Frontal cortex (tissue), 4 donors: ENCODE measurements around the gene ZC3H8. TPM values are rescaled to one million over a fixed set of nuclear protein-coding genes. Genes with fewer than 3 reads are reported as not detected.
"Not testable (repeated sequence)": the region's sequence is repeated elsewhere in the genome, so short reads cannot be mapped to it uniquely, and the experiment has no call there.

ENCODE experiments used
- DNase-seq, 2 donors: peaks; one replicate each; pipeline ENCODE4 v3.0.0; 2012; ENCODE audit warnings: low spot score in 2 of 2
- FAIRE-seq: peaks from 2 replicates; lab custom pipeline; 2012; peaks lifted over from hg19 to GRCh38; lab: Jason Lieb, UNC
- total RNA-seq: library from RNA; depleted of rRNA; stranded (reverse); fragments of >200 nt; gene quantifications from one replicate; pipeline ENCODE4 v1.2.3, GENCODE V29; 2014
- donor health status: control.
- donor health status: control.
- donor health status: control.

The ZC3H8 gene
- total RNA-seq, 1 donor from 2014 or later = 19.6 TPM

DNA sequence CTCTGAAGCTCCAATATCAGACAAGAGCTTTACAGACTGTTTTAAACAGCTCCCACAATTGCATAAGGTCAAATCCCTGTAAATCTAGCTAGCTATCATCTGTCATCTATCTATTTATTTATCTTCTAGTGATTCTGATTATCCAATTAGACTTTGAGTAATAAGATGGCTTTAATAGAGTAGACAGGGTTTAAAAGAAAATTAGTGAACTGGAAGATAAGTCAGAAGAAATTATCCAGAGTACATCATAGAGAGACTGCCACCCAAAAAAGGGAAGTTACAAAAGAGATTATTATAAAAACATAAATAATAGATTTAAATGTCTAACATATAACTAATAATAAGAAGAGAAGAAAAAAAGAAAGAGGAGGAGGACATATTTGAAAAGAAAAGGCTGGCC, 8.0 kb upstream of the ZC3H8 start:
- DNase-seq (no peak), FAIRE-seq (no peak)

DNA sequence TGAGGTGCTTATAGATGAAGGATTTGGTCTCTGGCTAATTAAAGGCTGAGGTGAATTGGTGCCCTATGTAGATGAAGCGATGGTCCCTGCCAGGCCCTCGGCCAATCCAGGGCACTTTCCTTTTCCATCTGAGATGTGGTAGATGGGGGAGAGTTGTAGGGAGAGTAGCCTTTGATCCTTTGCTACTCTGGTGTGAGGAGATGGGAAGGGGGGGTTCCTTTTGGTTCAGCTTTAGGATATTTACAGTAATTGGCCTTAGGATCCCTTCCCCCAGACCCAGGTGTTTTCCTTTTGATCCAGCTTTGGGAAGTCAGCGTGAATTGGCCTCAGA, 5.4 kb upstream of the ZC3H8 start:
- FAIRE-seq = no peak
- no peak for DNase-seq

DNA sequence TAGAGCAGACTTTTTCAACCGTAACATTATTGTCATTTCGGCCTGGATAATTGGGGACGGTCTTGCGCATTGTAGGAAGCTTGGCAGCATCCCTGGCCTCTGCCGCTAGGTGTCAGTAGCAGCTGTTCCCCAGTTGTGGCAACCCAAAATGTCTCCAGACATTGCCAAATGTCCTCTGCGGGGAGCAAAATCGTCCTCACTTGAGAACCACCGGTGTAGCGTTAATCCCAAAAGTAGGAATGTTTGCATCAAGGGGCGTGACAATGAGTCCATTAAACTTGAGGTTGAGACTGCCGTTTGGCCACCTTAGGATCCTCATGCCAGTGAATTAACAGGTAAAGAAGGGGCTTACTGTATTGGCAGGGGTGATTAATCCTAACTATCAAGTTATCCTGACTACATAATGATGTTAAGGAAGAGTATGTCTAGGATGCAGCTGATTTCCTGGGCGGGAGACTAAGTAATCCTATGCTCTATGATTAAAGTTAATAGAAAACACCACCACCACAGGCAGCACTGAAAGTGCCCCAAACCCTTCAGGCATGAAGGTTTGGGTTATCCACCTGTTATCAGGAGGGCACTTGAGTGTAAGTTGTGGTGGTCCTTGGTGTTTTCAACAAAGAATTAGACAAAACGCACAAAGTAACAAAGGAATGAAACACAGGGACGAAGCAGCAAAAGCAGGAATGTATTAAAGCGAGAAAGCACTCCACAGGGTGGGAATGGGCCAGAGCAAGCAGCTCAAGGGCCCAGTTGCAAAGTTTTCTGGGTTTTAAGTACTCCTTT, 4.9 kb upstream of the ZC3H8 start:
- DNase-seq = peak in 1 of 2 donors; percentile 50
- FAIRE-seq = no peak

DNA sequence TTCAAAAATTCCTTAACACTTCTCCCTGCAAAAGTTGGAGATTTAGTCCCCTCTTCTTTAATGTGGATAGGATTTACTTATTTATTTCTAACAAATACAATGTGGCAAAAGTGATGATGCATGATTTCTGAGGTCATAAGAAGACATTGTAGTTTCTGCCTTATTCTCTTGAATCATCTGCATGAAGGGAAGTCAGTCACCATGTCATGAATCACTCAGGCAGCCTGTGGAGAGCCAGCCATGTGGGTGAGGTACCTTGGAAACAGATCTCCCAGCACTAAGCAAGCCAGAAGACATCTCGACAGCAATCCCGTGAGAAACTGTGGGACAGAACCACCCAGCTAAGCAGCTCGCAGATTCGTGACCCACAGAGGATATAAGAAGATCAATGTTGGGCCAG, 2.7 kb upstream of the ZC3H8 start:
- FAIRE-seq (no peak), DNase-seq (no peak)

DNA sequence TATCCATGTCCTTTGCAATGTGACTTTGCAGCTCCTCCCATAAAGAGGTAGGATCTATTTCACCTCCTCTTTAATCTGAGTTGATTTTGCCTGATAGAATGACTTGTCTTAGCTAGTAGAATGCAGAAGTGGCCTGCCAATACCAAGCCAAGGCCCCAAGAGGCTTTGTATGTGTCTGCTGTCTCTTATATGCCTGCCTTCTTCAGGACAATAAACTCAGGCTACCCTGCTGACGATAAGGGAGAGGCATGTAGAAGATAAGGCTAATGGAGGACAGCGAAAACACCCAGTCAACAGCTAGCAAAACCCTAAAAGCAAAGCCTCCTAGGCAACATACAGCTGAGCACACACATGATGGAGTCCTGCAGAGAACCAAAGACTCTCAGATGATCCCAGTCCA, 1.8 kb upstream of the ZC3H8 start:
- FAIRE-seq = no peak
- no peak for DNase-seq

DNA sequence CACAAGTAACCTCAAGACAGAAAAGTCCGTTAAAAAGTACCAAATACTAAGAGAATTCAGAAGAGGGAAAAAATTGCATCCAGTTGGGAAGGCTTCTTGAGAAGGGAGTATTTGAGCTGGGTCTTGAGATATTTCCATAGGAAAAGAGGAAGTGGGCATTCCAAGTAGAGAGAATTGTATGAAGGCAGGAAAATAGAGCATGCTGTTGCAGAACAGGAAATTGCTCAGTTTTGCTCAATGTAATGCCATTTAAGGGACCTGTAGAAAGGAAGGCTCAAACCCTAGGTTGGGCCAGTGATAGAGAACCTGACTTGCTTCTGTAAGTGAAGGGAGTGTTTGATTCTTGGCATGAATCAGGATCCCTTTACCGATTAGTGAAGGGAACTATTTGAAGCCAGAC, 1.0 kb upstream of the ZC3H8 start:
- FAIRE-seq (no peak), DNase-seq (no peak)

DNA sequence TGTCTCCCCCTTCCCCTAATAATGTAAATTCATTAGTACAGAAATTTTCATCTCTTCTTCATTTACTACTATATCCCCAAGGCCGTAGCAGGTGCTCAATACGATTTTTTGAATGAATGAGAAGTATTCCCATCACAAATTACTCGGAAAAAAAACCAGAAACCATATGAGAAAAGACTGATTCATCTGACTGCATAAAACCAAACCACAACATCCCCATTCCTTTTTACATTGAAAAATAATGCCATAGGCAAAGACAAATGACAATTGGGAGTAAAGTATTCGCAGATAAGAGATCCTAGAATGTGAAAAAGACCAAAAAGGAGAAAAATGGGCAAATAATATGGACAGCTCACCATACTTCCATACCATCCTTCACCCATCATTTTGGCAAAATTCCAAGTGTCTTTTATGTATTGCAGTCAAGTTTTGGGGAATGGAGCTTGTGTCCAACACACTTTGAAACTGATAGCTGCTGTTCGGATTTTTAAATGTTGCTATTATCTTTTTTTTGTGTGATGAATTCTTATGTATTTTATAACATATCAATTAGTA, 1.5 kb downstream of the ZC3H8 start:
- DNase-seq = no peak
- no peak for FAIRE-seq

DNA sequence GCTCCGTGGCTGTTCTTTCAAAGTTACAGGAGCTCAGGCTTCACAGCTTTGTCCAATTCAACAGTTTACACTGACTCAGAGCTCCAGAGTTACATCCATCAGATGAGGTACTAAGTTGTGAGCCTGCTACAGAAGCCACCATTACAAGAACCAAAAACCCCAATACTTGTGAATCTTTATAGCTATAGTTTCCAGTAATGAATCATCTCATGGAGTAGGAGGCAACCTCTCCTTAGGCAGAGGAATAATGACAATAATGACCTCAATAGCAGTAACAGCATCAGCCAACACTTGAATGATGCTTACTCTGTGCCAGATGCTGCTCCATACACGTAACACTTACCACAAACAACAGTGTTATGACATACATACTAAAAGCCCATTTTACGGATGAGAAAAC, 3.6 kb downstream of the ZC3H8 start:
- FAIRE-seq (no peak), DNase-seq (no peak)

DNA sequence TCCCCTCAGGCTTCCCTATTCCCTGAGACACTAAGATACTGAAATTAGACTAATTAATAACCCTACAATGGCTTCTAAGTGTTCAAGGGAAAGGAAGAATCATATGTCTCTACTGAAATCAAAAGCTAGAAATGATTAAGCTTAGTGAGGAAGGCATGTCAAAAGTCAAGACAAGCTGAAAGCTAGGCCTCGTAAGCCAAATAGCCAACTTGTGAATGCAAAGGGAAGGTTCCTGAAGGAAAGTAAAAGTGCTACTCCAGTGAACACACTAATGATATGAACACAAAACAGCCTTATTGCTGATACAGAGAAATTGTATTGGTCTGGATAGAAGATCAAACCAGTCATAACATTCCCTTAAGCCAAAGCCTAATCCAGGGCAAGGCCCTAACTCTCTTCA, 10.0 kb downstream of the ZC3H8 start:
- FAIRE-seq (no peak), DNase-seq (no peak)

DNA sequence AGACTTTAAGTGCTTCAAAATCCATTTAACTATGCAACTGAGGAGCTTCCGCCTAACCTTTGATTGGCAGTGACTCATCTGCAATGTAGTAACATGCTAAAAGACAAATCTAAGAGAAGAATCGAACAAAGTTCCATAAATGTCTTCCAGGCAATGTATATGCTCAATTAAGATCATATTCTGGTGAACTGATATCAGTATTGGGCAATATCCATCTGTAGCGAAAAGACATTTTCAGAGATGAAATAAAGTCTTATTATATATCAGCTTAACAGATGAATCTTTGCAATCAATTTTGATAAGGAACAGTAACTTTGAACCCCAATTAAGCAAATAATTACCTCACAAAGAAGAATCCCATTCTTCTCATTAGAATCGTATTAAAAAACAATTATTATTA, 11.6 kb downstream of the ZC3H8 start:
- FAIRE-seq (no peak), DNase-seq (no peak)

DNA sequence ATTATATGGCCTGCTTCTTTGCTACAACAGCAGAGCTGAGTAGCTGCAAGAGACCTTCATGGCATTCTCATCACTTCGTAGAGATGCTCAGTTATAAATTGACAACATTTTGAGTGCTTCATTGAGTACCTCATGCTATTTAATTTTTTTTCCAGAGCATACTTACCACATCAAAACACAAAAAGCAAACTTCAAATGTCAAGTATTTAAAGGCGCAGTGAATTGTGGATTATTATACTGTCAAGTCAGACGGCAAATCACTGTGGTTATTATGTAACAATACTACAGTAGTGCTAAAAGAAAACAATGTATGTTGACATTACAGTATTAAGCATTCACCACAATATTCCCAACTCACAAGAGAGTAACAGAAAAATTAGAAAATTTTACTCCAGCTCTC, 12.5 kb downstream of the ZC3H8 start:
- no peak for DNase-seq
- no peak for FAIRE-seq

DNA sequence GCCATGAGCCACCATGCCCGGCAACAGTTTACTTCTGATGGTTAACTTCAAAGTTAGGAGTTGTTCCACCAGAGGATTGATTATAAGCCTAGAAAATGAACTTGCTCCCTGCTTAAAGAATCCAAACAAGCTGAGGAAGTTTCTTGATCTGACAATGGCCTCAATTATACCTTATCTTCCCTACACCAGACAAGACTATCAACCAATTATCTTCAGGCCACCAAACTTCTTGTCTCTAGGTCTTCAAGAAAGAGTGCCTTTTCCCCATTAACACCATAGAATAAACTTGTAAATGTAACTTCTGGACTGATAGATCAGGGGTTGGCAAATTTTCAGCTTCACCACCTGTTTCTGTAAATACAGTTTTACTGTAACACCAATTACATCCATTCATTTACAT, 15.0 kb downstream of the ZC3H8 start:
- DNase-seq (no peak), FAIRE-seq (no peak)

DNA sequence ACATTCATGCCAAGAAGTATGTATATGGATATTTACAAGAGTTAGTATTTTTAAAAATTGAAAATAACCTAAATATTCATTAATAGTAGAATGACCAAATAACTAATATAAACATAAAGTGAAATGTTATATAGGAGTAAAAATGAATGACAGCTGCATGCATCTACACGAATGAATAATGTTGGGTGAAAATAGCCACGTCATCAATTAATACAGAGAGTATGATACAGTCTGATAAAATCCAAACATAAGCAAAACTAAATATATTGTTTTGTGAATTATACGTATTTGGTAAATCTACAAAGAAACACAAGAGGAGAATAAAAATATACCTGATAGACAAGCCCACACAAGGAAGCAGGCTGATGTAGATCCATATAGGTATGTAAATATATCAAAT, 24.5 kb downstream of the ZC3H8 start:
- DNase-seq = no peak
- no peak for FAIRE-seq

DNA sequence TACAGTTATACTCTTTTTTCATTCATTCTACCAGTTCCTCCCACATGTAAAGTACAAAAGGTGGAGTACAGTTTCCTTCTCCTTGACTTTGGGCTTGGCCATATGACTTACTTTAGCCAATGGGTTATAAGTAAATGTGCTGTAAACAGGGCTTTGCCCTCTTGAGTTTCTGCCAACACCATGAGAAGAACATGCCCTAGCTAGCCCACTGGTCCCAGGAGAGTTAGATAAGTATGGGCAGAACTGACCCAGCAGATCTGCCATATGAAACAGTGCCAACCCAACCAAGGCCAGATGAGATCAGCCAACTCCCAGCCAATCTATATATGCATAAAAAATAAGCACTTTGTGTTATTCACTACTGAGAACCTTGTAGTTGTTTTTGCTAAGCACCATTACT, 25.5 kb downstream of the ZC3H8 start:
- FAIRE-seq = no peak
- DNase-seq = no peak

DNA sequence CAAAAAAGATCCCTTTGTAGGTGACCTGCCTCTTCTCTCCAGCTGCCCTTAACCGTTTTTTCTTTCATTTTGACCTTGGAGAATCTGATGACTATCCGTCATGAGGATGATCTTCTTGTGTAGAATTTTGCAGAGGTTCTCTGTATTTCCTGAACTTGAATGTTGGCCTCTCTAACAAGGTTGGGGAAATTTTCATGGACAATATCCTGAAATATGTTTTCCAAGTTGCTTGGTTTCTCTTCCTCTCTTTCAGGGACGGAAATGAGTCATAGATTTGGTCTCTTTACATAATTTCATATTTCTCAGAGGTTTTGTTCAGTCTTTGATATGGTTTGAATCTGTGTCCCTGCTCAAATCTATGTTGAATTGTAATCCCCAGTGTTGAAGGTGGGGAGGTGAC, 34.0 kb downstream of the ZC3H8 start:
- no peak for FAIRE-seq
- DNase-seq = no peak

DNA sequence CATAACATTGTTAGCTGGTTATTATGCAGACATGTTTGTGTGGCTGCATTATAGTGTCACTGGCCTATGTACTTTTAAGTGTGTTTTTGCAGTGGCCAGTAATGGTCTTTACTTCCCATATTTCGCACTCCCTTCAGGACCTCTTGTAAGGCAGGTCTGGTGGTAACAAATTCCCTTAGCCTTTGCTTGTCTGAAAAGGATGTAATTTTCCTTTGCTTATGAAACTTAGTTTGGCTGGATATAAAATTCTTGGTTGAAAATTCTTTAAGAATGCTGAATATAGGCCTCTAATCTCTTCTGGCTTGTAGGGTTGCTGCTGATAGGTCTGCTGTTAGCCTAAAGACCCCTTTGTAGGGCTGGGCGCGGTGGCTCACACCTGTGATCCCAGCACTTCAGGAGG, 34.7 kb downstream of the ZC3H8 start:
- DNase-seq (no peak), FAIRE-seq (no peak)

DNA sequence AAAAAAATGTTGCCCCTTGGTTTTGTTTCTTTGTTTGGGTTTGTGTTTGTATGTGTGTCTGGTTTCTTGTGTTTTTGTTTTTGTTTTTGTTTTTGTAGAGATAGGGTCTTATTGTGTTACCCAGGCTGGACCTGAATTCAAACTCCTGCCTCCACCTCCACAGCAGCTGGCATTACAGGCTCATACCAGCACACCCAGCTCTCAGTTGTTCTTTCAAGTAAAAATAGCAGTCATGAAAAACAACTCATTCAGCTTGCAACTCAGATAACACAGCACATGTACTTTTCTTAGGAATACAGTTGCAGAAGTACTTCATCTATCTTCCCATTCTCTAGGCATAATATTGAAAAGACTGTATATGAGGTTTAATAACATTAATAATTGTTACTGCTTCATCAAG, 37.0 kb downstream of the ZC3H8 start:
- DNase-seq (no peak), FAIRE-seq (no peak)

DNA sequence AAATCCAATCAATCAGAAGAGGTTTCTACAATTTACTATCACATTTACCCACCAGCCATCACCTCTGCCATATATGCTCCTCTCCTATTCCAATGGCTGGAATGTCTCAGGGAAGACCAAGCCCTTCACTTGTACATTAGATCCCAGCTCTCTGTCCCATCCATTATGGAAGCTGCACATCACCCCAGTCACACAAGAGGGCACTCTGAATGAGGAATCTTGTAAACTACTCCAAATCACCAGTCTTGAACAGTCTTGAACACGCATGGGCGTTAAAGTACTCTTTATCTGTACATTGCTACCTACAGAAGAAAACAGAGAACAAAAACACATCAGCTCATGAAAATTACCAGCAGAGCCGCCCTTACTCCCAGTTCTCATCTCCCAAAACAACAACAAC, 38.7 kb downstream of the ZC3H8 start:
- FAIRE-seq (no peak), DNase-seq (no peak)

DNA sequence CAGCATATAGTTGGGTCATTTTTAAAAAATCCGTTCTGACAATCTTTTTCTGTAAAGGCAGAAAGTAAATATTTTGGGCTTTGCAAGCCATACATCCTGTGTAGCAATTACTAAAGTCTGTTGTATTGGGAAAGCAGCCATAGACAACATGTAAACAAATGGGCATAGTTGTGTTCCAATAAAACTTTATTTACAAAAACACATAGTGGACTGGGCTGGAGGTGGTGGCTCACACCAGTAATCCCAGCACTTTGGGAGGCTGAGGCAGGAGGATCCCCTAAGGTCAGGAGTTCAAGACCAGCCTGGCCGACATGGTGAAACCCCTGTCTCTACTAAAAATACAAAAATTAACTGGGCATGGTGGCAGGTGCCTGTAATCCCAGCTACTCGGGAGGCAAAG, 46.9 kb downstream of the ZC3H8 start:
- not testable (repeated sequence) for FAIRE-seq, DNase-seq

DNA sequence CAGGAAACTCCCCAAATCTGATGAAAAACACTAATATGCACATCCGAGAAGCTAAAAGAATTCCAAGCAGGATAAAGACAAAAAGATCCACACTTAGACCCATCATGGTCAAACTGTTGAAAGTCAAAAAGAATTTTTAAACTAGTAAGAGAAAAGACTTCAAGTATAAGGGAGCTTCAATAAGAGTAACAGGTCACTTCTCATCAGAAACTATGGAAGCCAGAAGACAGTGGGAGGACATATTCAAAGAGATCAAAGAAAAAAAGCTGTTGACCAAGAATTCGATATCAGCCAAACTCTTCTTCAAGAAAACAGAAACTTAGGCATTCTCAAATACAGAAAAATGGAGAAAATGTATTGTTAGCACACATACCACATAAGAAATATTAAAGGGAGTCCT, 50.4 kb downstream of the ZC3H8 start:
- no peak for DNase-seq
- FAIRE-seq = no peak

DNA sequence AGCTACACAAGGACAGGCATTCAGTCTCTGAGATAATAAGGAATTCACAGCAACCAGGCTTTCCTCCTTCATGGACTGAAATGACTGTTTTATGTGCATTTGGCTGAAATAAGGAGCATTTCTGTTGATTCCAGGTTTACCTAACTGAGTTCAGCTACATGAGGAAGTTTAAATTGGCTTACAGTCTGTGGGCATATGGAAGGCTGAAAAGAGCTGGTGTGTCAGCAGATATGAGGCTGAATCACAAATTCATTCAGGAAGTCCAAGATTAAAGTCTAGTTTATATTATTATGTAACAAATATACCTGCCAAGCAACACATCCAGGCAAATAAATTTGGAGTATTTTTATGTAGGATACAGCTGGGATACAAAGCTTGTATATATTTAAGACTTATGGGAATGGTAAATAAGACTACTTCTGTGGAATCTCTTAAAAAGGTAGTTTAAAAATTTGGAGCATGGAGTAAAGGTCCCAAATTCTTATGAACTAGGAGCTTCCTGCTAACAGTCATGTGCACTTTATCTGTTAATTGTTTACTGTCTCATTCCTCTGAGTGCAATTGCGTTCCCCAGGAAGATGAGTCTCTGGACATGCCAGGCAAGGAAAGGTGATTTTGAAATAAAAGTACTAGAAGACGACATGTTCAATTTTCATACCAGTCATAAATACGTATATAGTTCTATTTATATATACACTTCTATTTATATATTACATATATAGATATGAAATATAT, 53.0 kb downstream of the ZC3H8 start:
- DNase-seq = no peak
- FAIRE-seq = no peak

DNA sequence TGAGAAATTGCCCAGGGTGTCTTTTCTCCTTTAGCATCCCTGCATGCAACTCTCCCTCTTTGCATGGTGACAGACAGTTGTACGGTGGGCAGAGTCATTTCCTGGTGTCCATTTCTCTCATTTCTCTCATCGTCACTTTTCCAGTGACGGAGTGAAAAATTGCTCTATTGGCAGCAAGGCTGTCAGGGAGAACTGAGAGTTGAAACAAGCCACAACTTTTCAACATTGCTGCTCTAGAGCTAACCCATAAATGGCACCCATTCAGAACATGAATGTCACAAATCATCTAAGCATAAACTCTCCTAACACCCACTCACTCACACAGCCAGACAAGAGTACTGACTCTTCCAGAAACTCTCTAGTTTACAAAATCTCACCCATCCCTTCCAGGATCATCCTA, 55.7 kb downstream of the ZC3H8 start:
- DNase-seq (no peak), FAIRE-seq (no peak)
